Stimulated activated CD8-positive, alpha-beta memory T cell treated with anti-CD3 and anti-CD28 coated beads, Interleukin-4, amount 100 ng/mL, for 48 hours (primary cell): ENCODE measurements around the gene SIPA1.
"Not testable (repeated sequence)": the region's sequence is repeated elsewhere in the genome, so short reads cannot be mapped to it uniquely, and the experiment has no call there.

ENCODE experiments used
- DNase-seq: peaks from one replicate; pipeline ENCODE4 v3.0.0-alpha.2; 2020

Gene SIPA1

GRCh38 chr11:65644837-65645236 is 6.9 kb downstream of the SIPA1 start:
- DNase-seq = no peak

GRCh38 chr11:65645710-65646109 is 7.8 kb downstream of the SIPA1 start:
- no peak for DNase-seq

GRCh38 chr11:65646288-65646957 is 8.5 kb downstream of the SIPA1 start:
- no peak for DNase-seq

GRCh38 chr11:65646958-65647701 is 9.2 kb downstream of the SIPA1 start:
- no peak for DNase-seq

- no peak for DNase-seq
These were observed 11.1 kb downstream of the SIPA1 start for GRCh38 chr11:65648997-65649493.

GRCh38 chr11:65649656-65650546 is 12.0 kb downstream of the SIPA1 start:
- no peak for DNase-seq

- no peak for DNase-seq
These were observed 12.8 kb downstream of the SIPA1 start for GRCh38 chr11:65650547-65651338.

- DNase-seq = no peak
These were observed 13.4 kb downstream of the SIPA1 start for GRCh38 chr11:65651339-65651588.

- DNase-seq = no peak
These were observed 13.9 kb downstream of the SIPA1 start for GRCh38 chr11:65651589-65652510.

- DNase-seq = peak; percentile 97
These were observed 14.8 kb downstream of the SIPA1 start for GRCh38 chr11:65652511-65653228.

- DNase-seq = no peak
These were observed 15.6 kb downstream of the SIPA1 start for GRCh38 chr11:65653229-65654225.

GRCh38 chr11:65654375-65655349 is 16.8 kb downstream of the SIPA1 start:
- DNase-seq = no peak

- no peak for DNase-seq
These were observed 17.9 kb downstream of the SIPA1 start for GRCh38 chr11:65655570-65656332.

- no peak for DNase-seq
These were observed 19.5 kb downstream of the SIPA1 start for GRCh38 chr11:65657426-65657825.

GRCh38 chr11:65658174-65659021 is 20.5 kb downstream of the SIPA1 start:
- no peak for DNase-seq

- DNase-seq = no peak
These were observed 22.1 kb downstream of the SIPA1 start for GRCh38 chr11:65660038-65660437.

- DNase-seq = not testable (repeated sequence)
These were observed 23.0 kb downstream of the SIPA1 start for GRCh38 chr11:65660908-65661307.
